NCI-H2029 (cell line): ENCODE results near the gene DLX1.
"Not testable (repeated sequence)": the region's sequence is repeated elsewhere in the genome, so short reads cannot be mapped to it uniquely, and the experiment has no call there.

ENCODE experiments used
- DNase-seq: peaks from one replicate; lab custom pipeline; 2025; lab: John Stamatoyannopoulos, UW

Gene DLX1

DNA sequence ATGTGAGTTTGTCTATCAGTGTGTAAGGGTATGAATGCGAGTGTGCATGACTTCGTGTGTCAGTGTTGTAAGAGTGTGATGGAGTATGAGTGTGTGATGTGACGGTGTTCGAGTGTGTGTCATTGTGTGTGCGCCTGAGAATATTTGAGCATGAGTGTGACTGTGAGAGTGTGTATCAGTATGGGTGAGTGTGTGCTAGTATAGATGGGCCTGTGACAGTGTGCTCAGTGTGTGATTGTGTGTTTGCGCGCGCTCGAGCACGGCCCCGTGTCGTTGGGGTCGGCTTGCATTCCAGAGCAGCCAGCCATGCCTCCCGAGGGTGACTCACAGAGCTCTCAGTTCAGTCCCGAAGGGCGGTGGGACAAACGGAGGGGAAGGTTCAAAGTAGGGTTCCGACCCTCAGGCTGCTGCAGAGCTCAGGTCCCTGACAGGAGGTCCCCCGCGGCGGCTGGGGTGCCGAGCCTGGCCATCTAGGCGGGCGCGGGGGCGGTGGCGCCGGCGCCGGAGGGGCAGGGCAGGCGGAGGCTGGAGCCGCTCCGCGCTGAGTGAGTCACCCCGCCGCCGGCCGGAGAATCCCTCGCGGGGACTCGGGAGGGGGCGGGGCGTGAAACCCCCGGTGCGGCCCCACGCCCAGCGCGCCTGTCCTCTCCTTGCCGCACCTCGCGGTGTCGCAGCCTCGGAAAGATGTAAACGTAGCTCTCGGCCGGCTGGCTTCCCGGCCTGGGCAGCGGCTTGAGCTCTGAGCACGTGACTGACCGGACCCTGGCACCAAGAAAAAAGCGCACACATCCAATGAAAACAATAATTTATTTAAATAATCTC, 13.6 kb downstream of the DLX1 start:
- no peak for DNase-seq

DNA sequence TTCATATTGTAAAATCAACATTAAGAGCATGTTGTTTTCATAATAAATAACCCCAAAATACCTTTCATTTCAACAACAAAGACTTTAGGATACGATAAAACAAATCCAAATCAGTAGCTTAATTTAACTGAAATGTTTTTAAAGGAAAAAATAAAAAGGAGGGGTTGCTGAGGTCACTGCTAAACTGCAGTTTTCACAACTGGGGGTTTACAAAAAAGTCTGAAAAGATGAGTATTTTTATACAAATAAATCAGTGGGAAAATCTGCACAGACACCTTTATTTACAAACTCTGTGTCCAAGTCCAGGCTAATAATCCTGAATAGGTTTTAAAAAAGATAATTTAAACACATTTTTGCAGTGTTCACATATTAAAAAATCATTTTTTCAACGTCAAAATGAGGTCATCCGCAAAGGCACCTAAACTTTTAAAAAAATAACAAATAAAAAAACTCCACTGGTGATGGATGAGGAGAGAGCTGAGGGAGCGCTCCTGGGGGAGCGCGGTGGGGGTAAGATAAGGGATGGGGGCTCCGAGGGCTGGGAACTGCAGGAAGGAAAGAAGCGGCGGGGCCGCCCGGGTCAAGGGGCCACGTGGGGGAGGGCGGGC, 14.3 kb downstream of the DLX1 start:
- DNase-seq = no peak

GRCh38 chr2:172100080-172100934, 15.0 kb downstream of the DLX1 start:
- no peak for DNase-seq

DNA sequence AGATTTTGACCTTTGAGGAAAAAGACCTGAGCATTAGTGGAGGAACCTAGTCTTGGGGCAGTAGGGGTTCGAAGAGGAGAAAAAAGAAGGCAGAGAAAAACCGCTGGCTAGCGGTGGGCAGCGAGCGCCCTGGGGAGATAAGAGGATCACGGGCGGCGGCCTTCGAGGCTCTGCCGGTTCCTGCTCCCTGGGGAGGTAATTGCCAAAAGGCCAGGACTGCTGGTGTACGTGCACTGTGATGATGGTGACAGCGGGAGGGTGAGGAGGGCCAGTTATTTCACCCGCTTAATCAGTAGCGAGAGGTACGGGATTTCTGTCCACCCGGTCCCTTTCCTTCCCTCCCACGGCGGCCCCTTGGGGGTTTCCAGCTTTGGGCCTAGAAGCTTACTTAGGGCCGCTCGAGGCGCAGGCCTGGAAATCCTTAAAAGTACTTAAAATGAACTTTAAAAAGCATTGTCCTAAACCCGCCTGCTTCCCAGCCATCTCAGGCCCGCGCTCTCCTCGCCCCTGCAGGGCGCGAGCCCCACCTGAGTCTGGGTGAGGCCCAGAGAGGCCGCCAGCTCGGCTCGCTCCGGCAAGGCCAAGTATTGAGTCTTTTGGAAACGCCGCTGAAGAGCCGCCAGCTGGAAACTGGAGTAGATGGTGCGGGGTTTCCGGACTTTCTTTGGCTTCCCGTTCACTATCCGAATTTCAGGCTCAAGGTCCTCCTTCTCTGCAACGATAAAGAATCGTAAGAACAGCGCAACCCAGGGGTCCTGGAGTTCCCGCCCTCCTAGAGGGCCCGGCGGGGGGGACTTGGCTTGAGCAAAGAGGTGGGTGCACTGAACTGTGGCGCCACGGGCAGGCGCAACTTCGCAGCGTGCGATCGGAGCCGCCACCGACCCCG, 15.9 kb downstream of the DLX1 start:
- DNase-seq = no peak

DNA sequence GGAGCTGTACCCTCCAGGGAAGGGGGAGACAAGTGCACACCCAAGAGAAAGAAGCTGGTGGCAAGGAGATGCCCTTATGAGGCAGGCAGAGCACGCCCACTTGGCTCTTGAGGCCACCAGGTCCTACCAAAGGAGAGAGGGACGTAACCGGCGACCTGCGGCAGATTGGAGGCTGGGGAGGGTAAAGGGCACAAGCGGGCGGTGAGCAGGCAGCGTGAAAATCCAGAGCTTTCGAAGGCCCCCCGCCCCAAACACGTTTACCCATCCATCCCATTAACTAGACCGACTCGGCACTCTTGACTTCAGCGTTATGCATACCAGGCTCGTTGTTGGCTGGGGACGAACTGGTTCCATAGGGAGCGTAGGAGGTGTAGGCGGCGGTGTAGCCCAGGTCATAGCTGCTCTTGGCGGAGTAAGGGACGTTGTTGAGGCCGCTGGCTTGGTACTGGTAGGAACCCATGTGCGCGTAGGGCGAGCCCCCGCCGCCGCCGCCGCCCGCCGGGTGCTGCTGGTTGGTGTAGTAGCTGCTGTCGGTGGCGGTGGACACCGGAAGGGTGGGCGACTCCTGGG, 16.6 kb downstream of the DLX1 start:
- DNase-seq = no peak

- peak; percentile 87 for DNase-seq
These were observed 17.4 kb downstream of the DLX1 start, which contains the start of gene DLX2 for GRCh38 chr2:172102391-172103359. Gene DLX2, minus strand, starts transcription at chr2:172102900. Its CDS starts 362 bp downstream, at chr2:172102538.

GRCh38 chr2:172103471-172104272, 18.4 kb downstream of the DLX1 start:
- DNase-seq = peak; percentile 40

- no peak for DNase-seq
These were observed 20.3 kb downstream of the DLX1 start for GRCh38 chr2:172105471-172106107.

GRCh38 chr2:172106108-172106961, 21.0 kb downstream of the DLX1 start:
- no peak for DNase-seq

DNA sequence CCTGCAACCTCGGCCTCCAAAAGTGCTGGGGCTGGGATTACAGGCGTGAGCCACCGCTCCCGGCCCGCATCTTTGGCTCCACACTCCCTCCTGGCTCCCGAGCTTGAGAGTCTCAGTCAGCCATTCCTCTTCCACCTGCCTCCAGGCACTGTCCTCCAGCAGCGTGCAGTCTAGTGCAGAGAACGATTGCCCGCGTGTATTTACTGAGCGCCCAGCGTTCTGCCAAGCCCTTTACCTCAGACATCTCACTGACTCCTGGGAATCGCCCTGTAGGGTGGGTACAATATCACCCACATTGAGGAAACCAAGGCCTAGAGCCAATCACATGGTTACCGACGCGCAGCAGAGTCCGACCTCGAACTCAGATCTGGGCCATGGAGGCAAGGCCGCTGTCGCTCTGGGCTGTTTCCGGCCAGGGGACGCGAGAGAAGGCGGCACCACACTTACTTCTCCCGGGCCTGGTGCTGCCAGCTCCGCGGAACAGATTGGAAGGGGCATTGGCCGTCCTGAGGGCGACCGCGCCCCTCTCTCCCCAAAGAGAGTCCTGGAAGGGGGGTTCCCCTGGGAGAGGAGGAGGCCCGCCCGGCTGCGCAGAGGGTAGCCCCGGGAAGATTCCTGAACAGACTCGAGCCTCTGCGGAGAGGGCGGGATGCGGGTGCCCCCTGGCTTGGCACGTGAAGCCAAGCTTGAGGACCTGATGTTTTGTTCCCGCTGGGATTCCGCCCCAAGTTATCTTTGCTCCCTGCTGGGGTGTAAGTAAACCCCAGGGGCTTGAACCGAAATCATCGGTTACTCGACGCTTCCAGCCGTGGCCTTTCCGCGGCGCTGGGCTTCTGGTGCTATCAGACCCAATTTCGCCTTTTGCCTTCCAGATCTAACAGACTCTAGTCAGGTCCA, 22.6 kb downstream of the DLX1 start:
- no peak for DNase-seq

- no peak for DNase-seq
These were observed 23.3 kb downstream of the DLX1 start for GRCh38 chr2:172108587-172108930.

DNA sequence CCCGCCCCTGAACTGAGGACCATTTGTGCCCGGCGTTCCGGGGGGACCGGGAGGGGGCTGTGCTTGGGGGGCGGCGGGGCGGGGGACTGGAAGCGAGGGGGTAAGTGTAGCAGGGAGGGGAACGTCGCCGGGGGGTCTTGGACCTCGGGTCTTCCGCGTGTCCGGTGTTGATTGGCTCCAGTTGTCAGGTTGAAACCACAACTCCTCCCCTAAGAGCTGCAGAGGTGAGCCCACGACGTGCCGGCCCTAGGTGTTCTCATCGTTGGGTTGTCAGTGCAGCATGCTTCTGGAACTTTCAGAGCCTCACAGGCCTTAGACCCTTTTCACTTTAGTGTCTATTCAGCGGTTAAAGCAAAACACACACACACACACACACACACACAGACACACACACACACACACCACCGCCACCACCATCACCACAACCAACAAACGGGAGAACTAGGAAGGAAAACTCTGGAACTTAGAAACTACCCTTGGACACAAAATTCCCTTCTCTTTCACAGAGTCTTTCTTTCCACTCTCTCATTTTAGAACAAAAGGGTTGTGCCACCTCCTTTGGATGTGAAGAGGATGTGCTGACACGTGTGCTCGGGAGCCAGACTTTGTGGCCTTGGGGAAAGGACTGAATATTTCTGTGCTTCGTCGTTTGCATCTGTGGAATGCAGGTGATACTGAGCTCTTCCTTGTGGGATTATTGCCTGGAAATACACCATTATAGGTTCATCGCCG, 24.1 kb downstream of the DLX1 start:
- DNase-seq = no peak

- DNase-seq = no peak
These were observed 24.9 kb downstream of the DLX1 start for GRCh38 chr2:172109988-172110811.

- DNase-seq = no peak
These were observed 28.3 kb downstream of the DLX1 start for GRCh38 chr2:172113617-172114016.

- not testable (repeated sequence) for DNase-seq
These were observed 28.9 kb downstream of the DLX1 start for GRCh38 chr2:172114176-172114575.
